ENCODE data around the gene CREB3L1.
"Not testable (repeated sequence)": the region's sequence is repeated elsewhere in the genome, so short reads cannot be mapped to it uniquely, and the experiment has no call there.

CREB3L1 gene

GRCh38 chr11:46249938-46250744, 27.3 kb upstream of the CREB3L1 start:
- Histone ChIP-seq H3K36me3 (ENCODE audit: insufficient read depth, low read length) (no peaks in the 10 kb centered on the region), H3K9ac (ENCODE audit: low read length) (no peak overlapping the region), H3K27ac (ENCODE audit: low read depth, low read length) (no peak overlapping the region), H3K4me3 (ENCODE audit: low read depth in 1 of 2, low read length in 2 of 2) (no peak overlapping the region), H3K27me3 (ENCODE audit: control insufficient read depth in 1 of 2, insufficient read depth in 2 of 2, low read length in 2 of 2) (no peaks in the 10 kb centered on the region), H3K9me3 (ENCODE audit: low read length) (no peaks in the 10 kb centered on the region), H3K4me1 (ENCODE audit: insufficient read depth, low read length) (no peaks in the 10 kb centered on the region)

- Histone ChIP-seq H3K27ac (ENCODE audit: low read depth, low read length) (no peak overlapping the region), H3K27me3 (ENCODE audit: control insufficient read depth in 1 of 2, insufficient read depth in 2 of 2, low read length in 2 of 2) (no peaks in the 10 kb centered on the region), H3K4me3 (ENCODE audit: low read depth in 1 of 2, low read length in 2 of 2) (no peak overlapping the region), H3K9me3 (ENCODE audit: low read length) (no peaks in the 10 kb centered on the region), H3K9ac (ENCODE audit: low read length) (no peak overlapping the region), H3K4me1 (ENCODE audit: insufficient read depth, low read length) (no peaks in the 10 kb centered on the region), H3K36me3 (ENCODE audit: insufficient read depth, low read length) (no peaks in the 10 kb centered on the region)
Measured at GRCh38 chr11:46250745-46251052, 26.8 kb upstream of the CREB3L1 start.

- H3K9ac ChIP-seq (ENCODE audit: low read length), result no peak overlapping the region
- H3K36me3 ChIP-seq (ENCODE audit: insufficient read depth, low read length), result no peaks in the 10 kb centered on the region
- no peaks in the 10 kb centered on the region for H3K9me3 ChIP-seq (ENCODE audit: low read length)
- no peaks in the 10 kb centered on the region for H3K27me3 ChIP-seq (ENCODE audit: control insufficient read depth in 1 of 2, insufficient read depth in 2 of 2, low read length in 2 of 2)
- no peaks in the 10 kb centered on the region for H3K4me1 ChIP-seq (ENCODE audit: insufficient read depth, low read length)
- no peak overlapping the region for H3K27ac ChIP-seq (ENCODE audit: low read depth, low read length)
- no peak overlapping the region for H3K4me3 ChIP-seq (ENCODE audit: low read depth in 1 of 2, low read length in 2 of 2)
Measured at GRCh38 chr11:46251954-46252353, 25.5 kb upstream of the CREB3L1 start.

GRCh38 chr11:46252373-46252914, 25.0 kb upstream of the CREB3L1 start:
- H3K27me3 ChIP-seq (ENCODE audit: control insufficient read depth in 1 of 2, insufficient read depth in 2 of 2, low read length in 2 of 2), result no peaks in the 10 kb centered on the region

GRCh38 chr11:46253258-46254132, 24.0 kb upstream of the CREB3L1 start:
- Histone ChIP-seq H3K9ac (ENCODE audit: low read length) (no peak overlapping the region), H3K27ac (ENCODE audit: low read depth, low read length) (no peak overlapping the region)

More at GRCh38 chr11:46252373-46252914, 25.0 kb upstream of the CREB3L1 start:
- Histone ChIP-seq H3K36me3 (ENCODE audit: insufficient read depth, low read length) (no peaks in the 10 kb centered on the region), H3K9ac (ENCODE audit: low read length) (no peak overlapping the region), H3K4me1 (ENCODE audit: insufficient read depth, low read length) (no peaks in the 10 kb centered on the region), H3K4me3 (ENCODE audit: low read depth in 1 of 2, low read length in 2 of 2) (no peak overlapping the region), H3K9me3 (ENCODE audit: low read length) (no peaks in the 10 kb centered on the region), H3K27ac (ENCODE audit: low read depth, low read length) (no peak overlapping the region)

GRCh38 chr11:46254133-46254491, 23.4 kb upstream of the CREB3L1 start:
- H3K9ac ChIP-seq (ENCODE audit: low read length), result no peak overlapping the region
- H3K36me3 ChIP-seq (ENCODE audit: insufficient read depth, low read length), result no peaks in the 10 kb centered on the region
- H3K27me3 ChIP-seq (ENCODE audit: control insufficient read depth in 1 of 2, insufficient read depth in 2 of 2, low read length in 2 of 2), result no peaks in the 10 kb centered on the region
- no peaks in the 10 kb centered on the region for H3K9me3 ChIP-seq (ENCODE audit: low read length)
- H3K27ac ChIP-seq (ENCODE audit: low read depth, low read length), result no peak overlapping the region
- H3K4me1 ChIP-seq (ENCODE audit: insufficient read depth, low read length), result no peaks in the 10 kb centered on the region
- H3K4me3 ChIP-seq (ENCODE audit: low read depth in 1 of 2, low read length in 2 of 2), result no peak overlapping the region

More at GRCh38 chr11:46253258-46254132, 24.0 kb upstream of the CREB3L1 start:
- Histone ChIP-seq H3K9me3 (ENCODE audit: low read length) (no peaks in the 10 kb centered on the region), H3K4me3 (ENCODE audit: low read depth in 1 of 2, low read length in 2 of 2) (no peak overlapping the region), H3K27me3 (ENCODE audit: control insufficient read depth in 1 of 2, insufficient read depth in 2 of 2, low read length in 2 of 2) (no peaks in the 10 kb centered on the region), H3K4me1 (ENCODE audit: insufficient read depth, low read length) (no peaks in the 10 kb centered on the region), H3K36me3 (ENCODE audit: insufficient read depth, low read length) (no peaks in the 10 kb centered on the region)

GRCh38 chr11:46256540-46257001, 20.9 kb upstream of the CREB3L1 start:
- no peaks in the 10 kb centered on the region for H3K4me1 ChIP-seq (ENCODE audit: insufficient read depth, low read length)
- H3K27ac ChIP-seq (ENCODE audit: low read depth, low read length), result no peak overlapping the region
- H3K27me3 ChIP-seq (ENCODE audit: control insufficient read depth in 1 of 2, insufficient read depth in 2 of 2, low read length in 2 of 2), result no peaks in the 10 kb centered on the region
- H3K9me3 ChIP-seq (ENCODE audit: low read length), result no peaks in the 10 kb centered on the region
- H3K4me3 ChIP-seq (ENCODE audit: low read depth in 1 of 2, low read length in 2 of 2), result no peak overlapping the region
- H3K36me3 ChIP-seq (ENCODE audit: insufficient read depth, low read length), result no peaks in the 10 kb centered on the region
- H3K9ac ChIP-seq (ENCODE audit: low read length), result no peak overlapping the region

GRCh38 chr11:46259347-46259746, 18.1 kb upstream of the CREB3L1 start:
- H3K9ac ChIP-seq (ENCODE audit: low read length); H3K27me3 ChIP-seq (ENCODE audit: control insufficient read depth in 1 of 2, insufficient read depth in 2 of 2, low read length in 2 of 2); H3K36me3 ChIP-seq (ENCODE audit: insufficient read depth, low read length); H3K27ac ChIP-seq (ENCODE audit: low read depth, low read length); H3K4me1 ChIP-seq (ENCODE audit: insufficient read depth, low read length); H3K4me3 ChIP-seq (ENCODE audit: low read depth in 1 of 2, low read length in 2 of 2); H3K9me3 ChIP-seq (ENCODE audit: low read length): not testable (repeated sequence)

GRCh38 chr11:46259971-46260560, 17.4 kb upstream of the CREB3L1 start:
- Histone ChIP-seq H3K9ac (ENCODE audit: low read length) (no peak overlapping the region), H3K36me3 (ENCODE audit: insufficient read depth, low read length) (no peaks in the 10 kb centered on the region), H3K9me3 (ENCODE audit: low read length) (no peaks in the 10 kb centered on the region), H3K4me3 (ENCODE audit: low read depth in 1 of 2, low read length in 2 of 2) (no peak overlapping the region), H3K27me3 (ENCODE audit: control insufficient read depth in 1 of 2, insufficient read depth in 2 of 2, low read length in 2 of 2) (no peaks in the 10 kb centered on the region), H3K27ac (ENCODE audit: low read depth, low read length) (no peak overlapping the region), H3K4me1 (ENCODE audit: insufficient read depth, low read length) (no peaks in the 10 kb centered on the region)

GRCh38 chr11:46263120-46263519, 14.3 kb upstream of the CREB3L1 start:
- Histone ChIP-seq H3K9me3 (ENCODE audit: low read length) (no peaks in the 10 kb centered on the region), H3K4me1 (ENCODE audit: insufficient read depth, low read length) (no peaks in the 10 kb centered on the region)

GRCh38 chr11:46264030-46264429, 13.4 kb upstream of the CREB3L1 start:
- Histone ChIP-seq H3K9me3 (ENCODE audit: low read length) (no peaks in the 10 kb centered on the region), H3K9ac (ENCODE audit: low read length) (no peak overlapping the region), H3K4me1 (ENCODE audit: insufficient read depth, low read length) (no peaks in the 10 kb centered on the region), H3K36me3 (ENCODE audit: insufficient read depth, low read length) (no peaks in the 10 kb centered on the region), H3K27me3 (ENCODE audit: control insufficient read depth in 1 of 2, insufficient read depth in 2 of 2, low read length in 2 of 2) (no peaks in the 10 kb centered on the region), H3K27ac (ENCODE audit: low read depth, low read length) (no peak overlapping the region), H3K4me3 (ENCODE audit: low read depth in 1 of 2, low read length in 2 of 2) (no peak overlapping the region)

More at GRCh38 chr11:46263120-46263519, 14.3 kb upstream of the CREB3L1 start:
- H3K27me3 ChIP-seq (ENCODE audit: control insufficient read depth in 1 of 2, insufficient read depth in 2 of 2, low read length in 2 of 2), result no peaks in the 10 kb centered on the region
- no peak overlapping the region for H3K27ac ChIP-seq (ENCODE audit: low read depth, low read length)
- H3K9ac ChIP-seq (ENCODE audit: low read length), result no peak overlapping the region
- no peak overlapping the region for H3K4me3 ChIP-seq (ENCODE audit: low read depth in 1 of 2, low read length in 2 of 2)
- H3K36me3 ChIP-seq (ENCODE audit: insufficient read depth, low read length), result no peaks in the 10 kb centered on the region

Measured in muscle layer of colon (tissue), 2 donors.